Measurements from ENCODE around the gene VPS72. TPM values are rescaled to one million over a fixed set of nuclear protein-coding genes. Genes with fewer than 3 reads are reported as not detected.
A peak's percentile ranks its signal among the peaks of the same experiment; 100 is the strongest.

VPS72 gene
- total RNA-seq, 2 experiments from 2014 or later: 12.7 to 17.2 TPM

DNA sequence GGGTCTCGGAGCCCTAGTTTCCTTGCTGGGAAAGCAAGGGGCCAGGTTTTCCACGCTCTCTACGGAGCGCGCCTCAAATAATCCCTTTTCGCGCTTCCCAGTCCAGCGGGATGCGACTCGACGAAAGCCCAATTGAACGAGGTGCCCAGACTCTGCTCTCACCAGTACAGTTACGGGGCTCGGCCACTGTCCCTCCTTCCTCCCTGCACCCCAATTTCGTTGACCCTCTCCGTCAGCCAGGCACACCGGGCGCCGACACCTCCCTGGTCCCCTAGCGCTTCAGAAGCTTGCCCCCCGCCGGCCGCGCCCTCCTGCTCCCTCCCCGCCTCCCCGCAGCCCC is 44.0 kb downstream of the VPS72 start:
- ChIA-PET CTCF (no interaction called here), POLR2A (interaction anchor here (5.4 kb wide), 1 partner anchor 11 kb away, joined by 26 read pairs; the partner anchor contains the start of gene TNFAIP8L2)
- H3K27me3 Mint-ChIP-seq: no peaks in the 10 kb centered on the region
- Histone ChIP-seq H3K27ac (ENCODE audit: low read depth in 1 of 2, low read length in 2 of 2) (no peak overlapping the region), H3K27me3 (ENCODE audit: control insufficient read depth in 1 of 2, insufficient read depth in 2 of 2, low read length in 2 of 2) (no peaks in the 10 kb centered on the region), H3K4me3 (ENCODE audit: low read length) (peak overlapping the region; percentile 81), H3K9me3 (ENCODE audit: control insufficient read depth in 1 of 2, insufficient read depth in 1 of 2, low read length in 2 of 2) (no peaks in the 10 kb centered on the region), H3K4me1 (ENCODE audit: insufficient read depth, low read length) (peaks cover 26% of the 10 kb centered on the region), H3K36me3 (ENCODE audit: insufficient read depth, low read length) (no peaks in the 10 kb centered on the region)
- ATAC-seq (ENCODE audit: poor library complexity) (no peak), DNase-seq (no peak)
- TF ChIP-seq, protein P1, sequence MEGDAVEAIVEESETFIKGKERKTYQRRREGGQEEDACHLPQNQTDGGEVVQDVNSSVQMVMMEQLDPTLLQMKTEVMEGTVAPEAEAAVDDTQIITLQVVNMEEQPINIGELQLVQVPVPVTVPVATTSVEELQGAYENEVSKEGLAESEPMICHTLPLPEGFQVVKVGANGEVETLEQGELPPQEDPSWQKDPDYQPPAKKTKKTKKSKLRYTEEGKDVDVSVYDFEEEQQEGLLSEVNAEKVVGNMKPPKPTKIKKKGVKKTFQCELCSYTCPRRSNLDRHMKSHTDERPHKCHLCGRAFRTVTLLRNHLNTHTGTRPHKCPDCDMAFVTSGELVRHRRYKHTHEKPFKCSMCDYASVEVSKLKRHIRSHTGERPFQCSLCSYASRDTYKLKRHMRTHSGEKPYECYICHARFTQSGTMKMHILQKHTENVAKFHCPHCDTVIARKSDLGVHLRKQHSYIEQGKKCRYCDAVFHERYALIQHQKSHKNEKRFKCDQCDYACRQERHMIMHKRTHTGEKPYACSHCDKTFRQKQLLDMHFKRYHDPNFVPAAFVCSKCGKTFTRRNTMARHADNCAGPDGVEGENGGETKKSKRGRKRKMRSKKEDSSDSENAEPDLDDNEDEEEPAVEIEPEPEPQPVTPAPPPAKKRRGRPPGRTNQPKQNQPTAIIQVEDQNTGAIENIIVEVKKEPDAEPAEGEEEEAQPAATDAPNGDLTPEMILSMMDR (IDR thresholded peaks at IDR 0.05): no peak
- peaks cover 5% of the 10 kb centered on the region for H3K36me3 Mint-ChIP-seq (ENCODE audit: low read depth)
- intact Hi-C loops (cut with DNase I, micrococcal nuclease): no loop called here
- H3K27ac Mint-ChIP-seq: no peak overlapping the region
- peak overlapping the region; percentile 98 for H3K4me3 Mint-ChIP-seq
- no peaks in the 10 kb centered on the region for H3K9me3 Mint-ChIP-seq
- H3K4me1 Mint-ChIP-seq (ENCODE audit: low read depth): peaks cover 18% of the 10 kb centered on the region

DNA sequence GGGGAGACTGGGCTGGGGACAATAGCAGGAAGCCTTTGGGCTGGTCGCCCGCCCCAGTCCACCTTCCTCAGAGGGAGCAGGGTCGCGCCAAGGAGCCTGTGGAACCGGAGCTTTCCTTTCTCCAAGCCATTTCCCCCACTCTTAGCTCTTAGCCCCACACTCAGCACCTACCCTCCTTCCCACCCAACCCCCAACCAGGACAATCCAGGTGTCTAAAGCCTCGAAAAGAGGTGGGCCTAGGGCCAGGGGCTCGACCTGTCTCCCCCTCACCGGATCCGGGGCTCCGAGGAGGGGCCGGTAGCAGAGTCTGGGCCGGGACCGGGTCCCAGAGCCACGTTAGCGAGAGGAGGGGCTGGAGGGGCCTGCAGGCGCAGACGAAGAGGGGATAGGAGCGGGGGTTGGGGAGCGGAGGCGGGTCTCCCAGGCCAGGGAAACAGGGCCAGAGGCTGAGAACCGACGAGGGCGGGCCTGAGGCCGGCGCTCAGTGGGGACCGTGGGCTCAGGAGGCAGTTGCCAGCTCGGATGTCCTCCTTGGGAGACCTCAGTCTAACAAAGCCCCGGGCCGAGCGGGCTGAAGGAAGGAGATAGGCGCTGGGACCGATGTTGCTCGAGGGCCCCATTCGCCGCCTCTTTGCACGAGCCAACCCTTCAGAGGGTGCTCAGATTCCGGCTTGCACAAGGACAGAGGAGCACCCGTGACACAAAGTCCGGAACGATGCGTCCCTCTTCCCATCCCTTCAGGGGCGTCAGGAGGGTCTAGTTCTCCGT is 44.5 kb downstream of the VPS72 start:
- ATAC-seq (ENCODE audit: poor library complexity): peak; percentile 15
- peaks cover 26% of the 10 kb centered on the region for H3K4me1 ChIP-seq (ENCODE audit: insufficient read depth, low read length)
- peak overlapping the region; percentile 81 for H3K4me3 ChIP-seq (ENCODE audit: low read length)
- no peaks in the 10 kb centered on the region for H3K36me3 ChIP-seq (ENCODE audit: insufficient read depth, low read length)
- peak in 3 of 14 experiments; percentile 45 to 55 (median 51) for DNase-seq
- Mint-ChIP-seq H3K36me3 (ENCODE audit: low read depth) (peaks cover 5% of the 10 kb centered on the region), H3K9me3 (no peaks in the 10 kb centered on the region), H3K27ac (no peak overlapping the region), H3K4me1 (ENCODE audit: low read depth) (peaks cover 18% of the 10 kb centered on the region), H3K4me3 (peak overlapping the region; percentile 98), H3K27me3 (no peaks in the 10 kb centered on the region)
- H3K27me3 ChIP-seq (ENCODE audit: control insufficient read depth in 1 of 2, insufficient read depth in 2 of 2, low read length in 2 of 2): no peaks in the 10 kb centered on the region
- no peaks in the 10 kb centered on the region for H3K9me3 ChIP-seq (ENCODE audit: control insufficient read depth in 1 of 2, insufficient read depth in 1 of 2, low read length in 2 of 2)
- intact Hi-C loops (cut with DNase I, micrococcal nuclease): no loop called here
- no peak overlapping the region for H3K27ac ChIP-seq (ENCODE audit: low read depth in 1 of 2, low read length in 2 of 2)
- TF ChIP-seq, protein P1 (IDR thresholded peaks at IDR 0.05): no peak
- ChIA-PET POLR2A (interaction anchor here (0.8 to 5.4 kb wide), 2 partner anchors 12 to 44 kb away, joined by 3 to 26 read pairs; partner anchors contain the start of genes TNFAIP8L2 and VPS72), CTCF (no interaction called here)

DNA sequence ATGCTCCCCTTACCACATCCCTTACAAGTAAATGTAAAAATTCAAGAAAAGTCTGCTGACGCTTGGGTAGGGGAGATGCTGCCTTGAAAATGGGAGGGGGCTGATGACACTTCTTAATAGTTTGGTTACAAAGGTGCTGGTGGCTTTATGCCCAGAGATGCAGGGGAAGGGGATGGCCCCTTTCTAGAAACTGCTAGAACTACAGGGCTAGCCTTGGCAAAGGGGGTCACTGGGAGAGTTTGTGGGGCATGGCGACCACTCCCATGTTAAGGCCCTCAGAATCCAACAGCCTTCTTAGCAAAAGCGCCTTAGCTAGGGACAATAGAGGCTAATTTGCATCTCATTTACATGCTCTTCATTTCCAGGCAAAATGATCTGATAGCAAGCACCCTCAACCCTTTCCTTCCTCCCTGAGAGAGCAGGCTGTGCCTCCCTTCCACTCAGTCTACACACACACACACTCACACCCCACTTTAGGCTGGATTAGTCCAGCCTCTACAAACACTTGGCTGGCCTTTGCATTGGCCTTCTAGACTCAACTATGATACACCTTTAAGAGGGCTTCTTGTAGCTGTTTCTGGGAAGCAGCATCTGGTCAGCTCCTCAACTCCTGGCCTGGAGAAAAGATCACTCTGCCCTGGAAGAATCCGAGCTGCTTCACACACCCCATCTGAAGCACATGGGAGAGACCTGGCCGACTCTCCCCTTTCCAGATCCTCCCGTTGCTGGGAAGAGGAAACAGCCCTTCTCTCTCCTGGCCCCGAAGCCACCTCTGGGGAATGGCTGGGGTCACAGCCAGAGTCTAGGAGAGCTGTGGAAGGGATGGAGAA is 45.3 kb downstream of the VPS72 start:
- no peaks in the 10 kb centered on the region for H3K9me3 ChIP-seq (ENCODE audit: control insufficient read depth in 1 of 2, insufficient read depth in 1 of 2, low read length in 2 of 2)
- intact Hi-C loops (cut with DNase I, micrococcal nuclease): no loop called here
- no peak overlapping the region for H3K4me3 ChIP-seq (ENCODE audit: low read length)
- no peaks in the 10 kb centered on the region for H3K36me3 ChIP-seq (ENCODE audit: insufficient read depth, low read length)
- Mint-ChIP-seq H3K4me3 (peak overlapping the region; percentile 40), H3K4me1 (ENCODE audit: low read depth) (peaks cover 18% of the 10 kb centered on the region), H3K36me3 (ENCODE audit: low read depth) (peaks cover 5% of the 10 kb centered on the region), H3K9me3 (no peaks in the 10 kb centered on the region), H3K27ac (no peak overlapping the region), H3K27me3 (no peaks in the 10 kb centered on the region)
- ChIA-PET POLR2A (interaction anchor here (0.8 to 5.4 kb wide), 3 partner anchors 13 to 45 kb away, joined by 3 to 26 read pairs (median 6); partner anchors contain the start of genes TNFAIP8L2 and VPS72), CTCF (interaction anchor here (1.1 kb wide), 1 partner anchor 11 kb away, joined by 3 read pairs; no protein-coding TSS in a partner anchor)
- DNase-seq (no peak), ATAC-seq (ENCODE audit: poor library complexity) (no peak)
- no peak overlapping the region for H3K27ac ChIP-seq (ENCODE audit: low read depth in 1 of 2, low read length in 2 of 2)
- no peaks in the 10 kb centered on the region for H3K27me3 ChIP-seq (ENCODE audit: control insufficient read depth in 1 of 2, insufficient read depth in 2 of 2, low read length in 2 of 2)
- peaks cover 26% of the 10 kb centered on the region for H3K4me1 ChIP-seq (ENCODE audit: insufficient read depth, low read length)
- TF ChIP-seq, protein P1 (IDR thresholded peaks at IDR 0.05): no peak

Measured in CD4-positive, alpha-beta T cell (primary cell).